HL-60 (cell line): ENCODE results near the gene IL25.

Source experiments
- DNase-seq, 2 experiments: peaks; one replicate each; pipeline ENCODE4 v3.0.0-alpha.2; 2010 to 2020; ENCODE audit warnings: low read depth in 1 of 2, low spot score in 1 of 2
- H3K27ac ChIP-seq: fragments of 250-450 bp; sonication (Bioruptor Pico); replicated peaks from 2 replicates; pipeline ENCODE4 v1.5.1; 2020; ENCODE audit warnings: mild to moderate bottlenecking, moderate library complexity
- H3K27me3 ChIP-seq: fragments of 250-450 bp; sonication (Bioruptor Pico); 2 replicates; pipeline ENCODE4 v1.5.1; 2021; ENCODE audit warnings: mild to moderate bottlenecking, moderate library complexity; ENCODE audit not compliant: insufficient read depth, poor library complexity, severe bottlenecking
- H3K4me3 ChIP-seq: replicated peaks from 2 replicates; pipeline ENCODE4 v1.5.1; 2011; ENCODE audit warnings: mild to moderate bottlenecking, control low read depth, low read length; ENCODE audit not compliant: insufficient read depth
- GABPA ChIP-seq: IDR thresholded peaks from 2 replicates; pipeline ENCODE4 v1.6.1; 2012; ENCODE audit warnings: low read depth
- POLR2AphosphoS5 ChIP-seq: IDR thresholded peaks from 2 replicates; pipeline ENCODE4 v1.6.1; 2012; ENCODE audit warnings: low read depth
- REST ChIP-seq: IDR thresholded peaks from 2 replicates; pipeline ENCODE4 v1.6.1; 2012; ENCODE audit warnings: low read depth; ENCODE audit not compliant: insufficient replicate concordance
- SPI1 ChIP-seq: IDR thresholded peaks from 2 replicates; pipeline ENCODE4 v1.6.1; 2012; ENCODE audit warnings: low read depth, mild to moderate bottlenecking, borderline replicate concordance
- TF ChIP-seq, protein P1 (sequence below): IDR thresholded peaks from one replicate; pipeline ENCODE4 v1.5.1; 2011; ENCODE audit warnings: low read length, control low read depth, inconsistent platforms; ENCODE audit not compliant: insufficient read depth

The IL25 gene

GRCh38 chr14:23375527-23376251 lies 3.1 kb downstream of the IL25 start:
- Histone ChIP-seq H3K4me3 (no peak overlapping the region), H3K27me3 (no peaks in the 10 kb centered on the region), H3K27ac (no peak overlapping the region)
- DNase-seq = no peak
- no peak for TF ChIP-seq POLR2AphosphoS5
- TF ChIP-seq, protein P1, sequence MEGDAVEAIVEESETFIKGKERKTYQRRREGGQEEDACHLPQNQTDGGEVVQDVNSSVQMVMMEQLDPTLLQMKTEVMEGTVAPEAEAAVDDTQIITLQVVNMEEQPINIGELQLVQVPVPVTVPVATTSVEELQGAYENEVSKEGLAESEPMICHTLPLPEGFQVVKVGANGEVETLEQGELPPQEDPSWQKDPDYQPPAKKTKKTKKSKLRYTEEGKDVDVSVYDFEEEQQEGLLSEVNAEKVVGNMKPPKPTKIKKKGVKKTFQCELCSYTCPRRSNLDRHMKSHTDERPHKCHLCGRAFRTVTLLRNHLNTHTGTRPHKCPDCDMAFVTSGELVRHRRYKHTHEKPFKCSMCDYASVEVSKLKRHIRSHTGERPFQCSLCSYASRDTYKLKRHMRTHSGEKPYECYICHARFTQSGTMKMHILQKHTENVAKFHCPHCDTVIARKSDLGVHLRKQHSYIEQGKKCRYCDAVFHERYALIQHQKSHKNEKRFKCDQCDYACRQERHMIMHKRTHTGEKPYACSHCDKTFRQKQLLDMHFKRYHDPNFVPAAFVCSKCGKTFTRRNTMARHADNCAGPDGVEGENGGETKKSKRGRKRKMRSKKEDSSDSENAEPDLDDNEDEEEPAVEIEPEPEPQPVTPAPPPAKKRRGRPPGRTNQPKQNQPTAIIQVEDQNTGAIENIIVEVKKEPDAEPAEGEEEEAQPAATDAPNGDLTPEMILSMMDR = no peak
- no peak for TF ChIP-seq REST
- no peak for TF ChIP-seq SPI1
- TF ChIP-seq GABPA = no peak

GRCh38 chr14:23376482-23377197 lies 4.0 kb downstream of the IL25 start, which contains the start of gene CMTM5:
Gene CMTM5, plus strand, starts transcription at chr14:23377046. Its CDS starts 206 bp downstream, at chr14:23377252.
- Histone ChIP-seq H3K27me3 (no peaks in the 10 kb centered on the region), H3K27ac (no peak within 1 kb of the TSS), H3K4me3 (no peak within 1 kb of the TSS)
- no peak for DNase-seq
- TF ChIP-seq POLR2AphosphoS5 = no peak
- TF ChIP-seq REST = no peak
- no peak for TF ChIP-seq SPI1
- no peak for TF ChIP-seq GABPA
- TF ChIP-seq, protein P1 = no peak

GRCh38 chr14:23377198-23377550 lies 4.6 kb downstream of the IL25 start:
- Histone ChIP-seq H3K27me3 (no peaks in the 10 kb centered on the region), H3K27ac (no peak overlapping the region), H3K4me3 (no peak overlapping the region)
- TF ChIP-seq GABPA (no peak), REST (no peak), POLR2AphosphoS5 (no peak), SPI1 (no peak)
- TF ChIP-seq, protein P1 = no peak
- DNase-seq = no peak
